DMS79 treated with DMSO at 0.1 percent for 48 hours (cell line): ENCODE results near the gene ENPP3.

Experiments used
- DNase-seq: peaks from one replicate; lab custom pipeline; 2025; lab: John Stamatoyannopoulos, UW

The ENPP3 gene

GRCh38 chr6:131642987-131643611, 6.0 kb downstream of the ENPP3 start:
- DNase-seq = no peak

GRCh38 chr6:131643855-131644460, 6.9 kb downstream of the ENPP3 start:
- DNase-seq = no peak

GRCh38 chr6:131644921-131645320, 7.8 kb downstream of the ENPP3 start:
- DNase-seq = no peak

GRCh38 chr6:131645846-131646245, 8.7 kb downstream of the ENPP3 start:
- no peak for DNase-seq

GRCh38 chr6:131646249-131646670, 9.2 kb downstream of the ENPP3 start:
- DNase-seq = no peak

GRCh38 chr6:131651782-131652181, 14.7 kb downstream of the ENPP3 start:
- DNase-seq = no peak

GRCh38 chr6:131652472-131652871, 15.4 kb downstream of the ENPP3 start:
- no peak for DNase-seq

- DNase-seq = no peak
These were observed 17.2 kb downstream of the ENPP3 start for GRCh38 chr6:131654326-131654725.

GRCh38 chr6:131655387-131655786, 18.3 kb downstream of the ENPP3 start:
- no peak for DNase-seq

- no peak for DNase-seq
These were observed 18.8 kb downstream of the ENPP3 start for GRCh38 chr6:131655951-131656350.

- DNase-seq = no peak
These were observed 19.6 kb downstream of the ENPP3 start for GRCh38 chr6:131656667-131657066.

- no peak for DNase-seq
These were observed 20.1 kb downstream of the ENPP3 start for GRCh38 chr6:131657222-131657621.

GRCh38 chr6:131657630-131658111, 20.6 kb downstream of the ENPP3 start:
- DNase-seq = no peak

GRCh38 chr6:131658287-131658686, 21.2 kb downstream of the ENPP3 start:
- DNase-seq = no peak

GRCh38 chr6:131660195-131660594, 23.1 kb downstream of the ENPP3 start:
- no peak for DNase-seq

- no peak for DNase-seq
These were observed 26.6 kb downstream of the ENPP3 start for GRCh38 chr6:131663578-131664165.

GRCh38 chr6:131669891-131670290, 32.8 kb downstream of the ENPP3 start:
- DNase-seq = no peak

GRCh38 chr6:131673184-131673583, 36.1 kb downstream of the ENPP3 start:
- DNase-seq = no peak

GRCh38 chr6:131678442-131678841, 41.3 kb downstream of the ENPP3 start:
- no peak for DNase-seq

GRCh38 chr6:131680868-131681267, 43.8 kb downstream of the ENPP3 start:
- no peak for DNase-seq

GRCh38 chr6:131681585-131681984, 44.5 kb downstream of the ENPP3 start:
- DNase-seq = no peak

GRCh38 chr6:131682442-131682841, 45.3 kb downstream of the ENPP3 start:
- DNase-seq = no peak

GRCh38 chr6:131683479-131683878, 46.4 kb downstream of the ENPP3 start:
- DNase-seq = no peak
